Measurements from ENCODE around the gene MRPL51. TPM values are rescaled to one million over a fixed set of nuclear protein-coding genes. Genes with fewer than 3 reads are reported as not detected.

Gene MRPL51
- total and polyA plus RNA-seq, 2 donors (not counting 3 experiments of a cell fraction or from before 2014, with no cell fraction given) = 147 to 273 TPM

- H4K20me1 ChIP-seq (replicated peaks; ENCODE audit: control insufficient read depth, extremely low read depth, insufficient read depth, low read length) = no peaks in the 10 kb centered on the region
- ChIA-PET POLR2A (no interaction called here), CTCF (no interaction called here)
- no peaks in the 10 kb centered on the region for H3K9me3 ChIP-seq (replicated peaks; ENCODE audit: control insufficient read depth, insufficient read depth, low read length)
- H3K36me3 ChIP-seq (ENCODE audit: control insufficient read depth in 2 of 2, extremely low read depth in 1 of 2, insufficient read depth in 2 of 2, low read length in 2 of 2) = peaks cover 36 to 48% of the 10 kb centered on the region in 2 experiments
- no peaks in the 10 kb centered on the region for H3K9me1 ChIP-seq (replicated peaks; ENCODE audit: control insufficient read depth, extremely low read depth, insufficient read depth, low read length)
- no TSS peak for BruUV-seq (replicated peaks)
- H3K79me2 ChIP-seq (ENCODE audit: control insufficient read depth, insufficient read depth, low read length) = no peaks in the 10 kb centered on the region
- no peaks in the 10 kb centered on the region for H3K27me3 ChIP-seq (ENCODE audit: control insufficient read depth in 2 of 2, insufficient read depth in 2 of 2, low read length in 2 of 2)
- H2AFZ ChIP-seq (ENCODE audit: low read depth, low read length) = no peak overlapping the region
- TF ChIP-seq FOS (IDR thresholded peaks at IDR 0.05; ENCODE audit: borderline replicate concordance, insufficient read depth, low read length) (no peak), GATA2 (IDR thresholded peaks at IDR 0.05; ENCODE audit: insufficient read depth, insufficient read length, low read depth, low read length) (no peak), POLR2AphosphoS5 (IDR thresholded peaks at IDR 0.05; ENCODE audit: insufficient read depth, low read depth, low read length) (no peak), EZH2 (IDR thresholded peaks at IDR 0.05; ENCODE audit: borderline replicate concordance, low read depth, low read length, severe bottlenecking) (no peak), JUN (IDR thresholded peaks at IDR 0.05; ENCODE audit: borderline replicate concordance, insufficient read depth, insufficient read length, low read depth) (no peak), MYC (IDR thresholded peaks at IDR 0.05; ENCODE audit: low read depth, low read length) (no peak), CTCF (IDR thresholded peaks at IDR 0.05; ENCODE audit: extremely low read depth in 1 of 2, insufficient read depth in 1 of 2, low read depth in 1 of 2, low read length in 2 of 2) (no peak), POLR2A (IDR thresholded peaks at IDR 0.05; ENCODE audit: low read depth, low read length) (no peak), MAX (IDR thresholded peaks at IDR 0.05; ENCODE audit: insufficient read depth, insufficient read length) (no peak)
- H3K9ac ChIP-seq (replicated peaks; ENCODE audit: extremely low read depth, insufficient read depth, low read length) = no peak overlapping the region
- FAIRE-seq (no peak), DNase-seq (ENCODE audit: low read depth, low spot score) (no peak)
- H3K4me3 ChIP-seq (replicated peaks in 1 of 3; ENCODE audit: insufficient read depth in 1 of 3, low read depth in 1 of 3, low read length in 3 of 3) = no peak overlapping the region
- dilution Hi-C loops (cut with MboI; ENCODE audit: extremely low pct_ligation_motif_present, low sequenced_read_pairs) = no loop called here
- peaks cover 3% of the 10 kb centered on the region for H3K4me1 ChIP-seq (ENCODE audit: control insufficient read depth, extremely low read depth, insufficient read depth, low read length)
- H3K27ac ChIP-seq (ENCODE audit: insufficient read depth, low read depth, low read length) = no peak overlapping the region
- intact Hi-C loops (cut with micrococcal nuclease) = no loop called here
- no peak overlapping the region for H3K4me2 ChIP-seq (ENCODE audit: insufficient read depth, low read length)
Measured at GRCh38 chr12:6526766-6527525, 33.9 kb upstream of the MRPL51 start.

All from endothelial cell of umbilical vein (primary cell).